Activated naive CD4-positive, alpha-beta T cell (primary cell): Measurements from ENCODE around the gene MDN1.
"Not testable (repeated sequence)": the region's sequence is repeated elsewhere in the genome, so short reads cannot be mapped to it uniquely, and the experiment has no call there.

ENCODE experiments used
- DNase-seq, 4 experiments: peaks; one replicate each; lab custom pipeline; 2025; lab: John Stamatoyannopoulos, UW

The MDN1 gene

GRCh38 chr6:89818977-89819335 is 638 bp downstream of the MDN1 start:
- DNase-seq, result no peak

GRCh38 chr6:89817481-89817880 is 2.1 kb downstream of the MDN1 start:
- DNase-seq, result no peak

GRCh38 chr6:89813422-89813821 is 6.2 kb downstream of the MDN1 start:
- not testable (repeated sequence) for DNase-seq

- no peak for DNase-seq
Observed at GRCh38 chr6:89807581-89807980, 12.0 kb downstream of the MDN1 start.

- DNase-seq, result no peak
Observed at GRCh38 chr6:89805814-89806371, 13.7 kb downstream of the MDN1 start.

- no peak for DNase-seq
Observed at GRCh38 chr6:89803271-89803670, 16.3 kb downstream of the MDN1 start.

GRCh38 chr6:89799756-89800155 is 19.8 kb downstream of the MDN1 start:
- DNase-seq, result no peak

- no peak for DNase-seq
Observed at GRCh38 chr6:89799096-89799495, 20.5 kb downstream of the MDN1 start.

GRCh38 chr6:89797317-89797716 is 22.3 kb downstream of the MDN1 start:
- no peak for DNase-seq

- no peak for DNase-seq
Observed at GRCh38 chr6:89794324-89794723, 25.3 kb downstream of the MDN1 start.

- no peak for DNase-seq
Observed at GRCh38 chr6:89793586-89793985, 26.0 kb downstream of the MDN1 start.

- DNase-seq, result no peak
Observed at GRCh38 chr6:89792881-89793280, 26.7 kb downstream of the MDN1 start.

GRCh38 chr6:89790403-89790802 is 29.2 kb downstream of the MDN1 start:
- no peak for DNase-seq

GRCh38 chr6:89789980-89790379 is 29.6 kb downstream of the MDN1 start:
- no peak for DNase-seq

- DNase-seq, result no peak
Observed at GRCh38 chr6:89787660-89788328, 31.8 kb downstream of the MDN1 start.

GRCh38 chr6:89786970-89787369 is 32.6 kb downstream of the MDN1 start:
- DNase-seq, result no peak

- DNase-seq, result no peak
Observed at GRCh38 chr6:89784838-89785237, 34.8 kb downstream of the MDN1 start.

- DNase-seq, result not testable (repeated sequence)
Observed at GRCh38 chr6:89783293-89783692, 36.3 kb downstream of the MDN1 start.

GRCh38 chr6:89782222-89782621 is 37.4 kb downstream of the MDN1 start:
- no peak for DNase-seq

- no peak for DNase-seq
Observed at GRCh38 chr6:89781070-89782034, 38.2 kb downstream of the MDN1 start.

GRCh38 chr6:89777455-89777854 is 42.1 kb downstream of the MDN1 start:
- DNase-seq, result no peak

GRCh38 chr6:89776583-89777233 is 42.9 kb downstream of the MDN1 start:
- no peak for DNase-seq
